GM18517 (cell line): ENCODE results near the gene SYT1.

Experiments used
- ATAC-seq: cut with Tn5 transposase; IDR thresholded peaks from one replicate; pipeline ENCODE4 v1.9.1; 2021; ENCODE audit warnings: mild to moderate bottlenecking, moderate library complexity; ENCODE audit not compliant: unreplicated experiment

SYT1 gene

GRCh38 chr12:79053394-79053793 is 188.8 kb downstream of the SYT1 start:
- no peak for ATAC-seq

- peak; percentile 45 for ATAC-seq
Measured at GRCh38 chr12:79055926-79056674, 191.5 kb downstream of the SYT1 start.

- no peak for ATAC-seq
Measured at GRCh38 chr12:79056775-79057174, 192.2 kb downstream of the SYT1 start.

GRCh38 chr12:79057540-79057939 is 193.0 kb downstream of the SYT1 start:
- no peak for ATAC-seq

- ATAC-seq = peak; percentile 46
Measured at GRCh38 chr12:79058342-79058741, 193.8 kb downstream of the SYT1 start.

GRCh38 chr12:79059557-79059956 is 195.0 kb downstream of the SYT1 start:
- ATAC-seq = no peak

GRCh38 chr12:79063258-79063657 is 198.7 kb downstream of the SYT1 start:
- ATAC-seq = no peak

- no peak for ATAC-seq
Measured at GRCh38 chr12:79067977-79068376, 203.4 kb downstream of the SYT1 start.

GRCh38 chr12:79069009-79069408 is 204.4 kb downstream of the SYT1 start:
- ATAC-seq = peak; percentile 98

GRCh38 chr12:79071498-79071897 is 206.9 kb downstream of the SYT1 start:
- ATAC-seq = peak; percentile 28

- ATAC-seq = no peak
Measured at GRCh38 chr12:79073506-79073905, 208.9 kb downstream of the SYT1 start.

- no peak for ATAC-seq
Measured at GRCh38 chr12:79082595-79082994, 218.0 kb downstream of the SYT1 start.

GRCh38 chr12:79083181-79083580 is 218.6 kb downstream of the SYT1 start:
- ATAC-seq = no peak

GRCh38 chr12:79085106-79085682 is 220.6 kb downstream of the SYT1 start:
- ATAC-seq = no peak

- no peak for ATAC-seq
Measured at GRCh38 chr12:79086541-79087296, 222.1 kb downstream of the SYT1 start.

- no peak for ATAC-seq
Measured at GRCh38 chr12:79098530-79098929, 234.0 kb downstream of the SYT1 start.

GRCh38 chr12:79108962-79109361 is 244.4 kb downstream of the SYT1 start:
- no peak for ATAC-seq

- no peak for ATAC-seq
Measured at GRCh38 chr12:79114896-79115295, 250.3 kb downstream of the SYT1 start.

- peak; percentile 77 for ATAC-seq
Measured at GRCh38 chr12:79115743-79116142, 251.2 kb downstream of the SYT1 start.

GRCh38 chr12:79119796-79120195 is 255.2 kb downstream of the SYT1 start:
- ATAC-seq = no peak

- ATAC-seq = no peak
Measured at GRCh38 chr12:79121486-79121885, 256.9 kb downstream of the SYT1 start.

GRCh38 chr12:79124385-79124784 is 259.8 kb downstream of the SYT1 start:
- no peak for ATAC-seq
